Omental fat pad (tissue), 4 donors: ENCODE measurements around the gene LRRN3. TPM values are rescaled to one million over a fixed set of nuclear protein-coding genes. Genes with fewer than 3 reads are reported as not detected.
A peak's percentile ranks its signal among the peaks of the same experiment; 100 is the strongest.

ENCODE experiments used
- ATAC-seq: fragments of 150-250 bp; one replicate; pipeline ENCODE4 v1.9.1; 2016; ENCODE audit warnings: mild to moderate bottlenecking, moderate library complexity; ENCODE audit not compliant: low FRiP score
- DNase-seq: peaks from one replicate; pipeline ENCODE4 v3.0.0-alpha.2; 2019; ENCODE audit warnings: low spot score
- total RNA-seq, 4 donors: library from RNA; depleted of rRNA; stranded (reverse); fragments of >200 nt; gene quantifications; one replicate each; pipeline ENCODE4 v1.1.0, GENCODE V29; 2016
- TF ChIP-seq, protein P1 (sequence below), 3 donors: fragments of 450-650 bp; IDR thresholded peaks; one replicate each; pipeline ENCODE4 v1.5.1; 2016 to 2017; ENCODE audit warnings: antibody characterized with exemption in 3 of 3, mild to moderate bottlenecking in 3 of 3, moderate library complexity in 2 of 3

Gene LRRN3
- total RNA-seq, 4 donors from 2014 or later, result 1.7 to 5.3 (median 2.7) TPM

DNA sequence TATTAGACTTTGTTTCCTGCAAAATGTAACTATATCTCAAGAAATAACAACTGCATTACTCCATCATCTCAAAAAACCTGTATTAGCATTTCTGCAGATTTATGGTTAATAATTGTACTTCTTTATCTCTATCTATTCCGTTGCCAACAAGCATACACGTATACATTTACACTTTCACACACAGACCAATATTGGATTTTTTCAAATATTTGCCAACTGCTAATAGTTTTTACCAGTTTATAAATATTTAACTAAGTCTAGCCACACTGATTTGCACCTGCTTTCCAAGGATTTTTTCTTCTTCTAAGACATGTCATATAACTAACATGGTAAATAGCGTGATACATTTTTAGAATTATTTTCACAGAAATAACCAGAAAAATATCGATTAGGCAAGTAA is 12.2 kb downstream of the LRRN3 start:
- ATAC-seq (no peak), DNase-seq (no peak)
- TF ChIP-seq, protein P1, sequence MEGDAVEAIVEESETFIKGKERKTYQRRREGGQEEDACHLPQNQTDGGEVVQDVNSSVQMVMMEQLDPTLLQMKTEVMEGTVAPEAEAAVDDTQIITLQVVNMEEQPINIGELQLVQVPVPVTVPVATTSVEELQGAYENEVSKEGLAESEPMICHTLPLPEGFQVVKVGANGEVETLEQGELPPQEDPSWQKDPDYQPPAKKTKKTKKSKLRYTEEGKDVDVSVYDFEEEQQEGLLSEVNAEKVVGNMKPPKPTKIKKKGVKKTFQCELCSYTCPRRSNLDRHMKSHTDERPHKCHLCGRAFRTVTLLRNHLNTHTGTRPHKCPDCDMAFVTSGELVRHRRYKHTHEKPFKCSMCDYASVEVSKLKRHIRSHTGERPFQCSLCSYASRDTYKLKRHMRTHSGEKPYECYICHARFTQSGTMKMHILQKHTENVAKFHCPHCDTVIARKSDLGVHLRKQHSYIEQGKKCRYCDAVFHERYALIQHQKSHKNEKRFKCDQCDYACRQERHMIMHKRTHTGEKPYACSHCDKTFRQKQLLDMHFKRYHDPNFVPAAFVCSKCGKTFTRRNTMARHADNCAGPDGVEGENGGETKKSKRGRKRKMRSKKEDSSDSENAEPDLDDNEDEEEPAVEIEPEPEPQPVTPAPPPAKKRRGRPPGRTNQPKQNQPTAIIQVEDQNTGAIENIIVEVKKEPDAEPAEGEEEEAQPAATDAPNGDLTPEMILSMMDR (IDR thresholded peaks at IDR 0.05), result no peak

DNA sequence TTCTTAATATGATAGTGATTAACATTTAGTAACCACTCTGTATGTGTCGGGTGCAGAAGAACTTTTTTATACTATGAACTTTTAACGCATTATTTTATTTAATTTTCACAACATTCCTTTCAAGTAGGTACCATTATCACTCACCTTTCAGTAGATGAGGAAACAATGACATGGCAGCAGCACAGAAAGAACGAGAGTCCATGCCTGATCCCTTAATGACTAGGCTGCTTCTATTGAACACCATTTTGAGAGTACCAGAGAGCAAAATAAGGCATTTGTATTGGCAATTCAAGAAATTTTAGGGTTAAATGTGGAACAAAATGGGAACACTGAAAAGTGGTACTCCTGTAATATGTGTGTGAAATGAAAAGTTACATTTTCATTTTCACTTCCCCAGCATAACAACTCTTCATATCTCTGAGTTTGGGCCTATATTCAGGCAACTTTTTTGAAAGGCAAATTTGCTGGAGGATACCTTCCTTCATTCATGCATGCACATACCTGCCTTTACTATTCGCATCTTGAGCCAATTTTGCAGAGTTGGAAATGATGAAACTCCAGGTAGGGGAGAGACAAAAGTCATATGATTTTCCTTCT is 12.8 kb downstream of the LRRN3 start:
- TF ChIP-seq, protein P1 (IDR thresholded peaks at IDR 0.05), result no peak

DNA sequence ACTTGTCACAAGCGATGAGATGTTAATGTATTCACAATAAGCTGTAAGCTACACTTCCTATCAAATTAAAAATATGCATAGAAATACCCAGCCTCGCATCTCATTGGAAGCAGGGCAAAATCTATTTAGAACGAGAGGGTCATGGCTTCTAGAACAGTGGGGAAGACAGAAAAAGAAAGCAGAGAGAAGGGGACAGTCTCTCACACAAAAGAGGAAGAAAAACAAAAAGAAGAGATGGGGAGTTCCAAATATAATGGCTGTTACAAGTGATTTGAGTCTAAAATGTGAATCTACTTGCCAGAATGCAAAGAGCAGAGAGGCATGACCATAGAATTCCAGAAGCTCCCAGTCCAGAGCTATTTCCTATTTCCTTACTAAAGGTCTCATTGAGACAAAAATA is 13.8 kb downstream of the LRRN3 start:
- DNase-seq, result no peak
- TF ChIP-seq, protein P1 (IDR thresholded peaks at IDR 0.05), result no peak
- no peak for ATAC-seq

More for the DNA sequence above, 12.8 kb downstream of the LRRN3 start:
- ATAC-seq, result no peak
- DNase-seq, result no peak

DNA sequence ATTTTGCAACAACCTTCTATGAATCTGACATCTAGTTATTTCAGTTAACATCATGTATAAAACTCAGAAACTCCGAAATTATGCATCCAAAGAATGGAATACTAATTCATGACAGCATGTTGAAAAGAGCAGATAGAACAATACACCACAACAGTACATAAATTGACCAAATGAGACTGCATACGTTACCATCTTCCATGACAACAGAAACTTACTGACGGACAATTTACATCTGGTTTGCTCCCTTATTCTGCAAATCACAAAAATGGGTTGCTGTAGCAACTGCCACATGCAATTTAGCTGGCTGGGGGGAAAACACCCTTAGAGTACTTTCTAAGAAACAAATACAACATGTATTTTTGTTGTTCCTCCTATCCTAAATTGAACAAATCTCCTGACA is 14.3 kb downstream of the LRRN3 start:
- DNase-seq, result no peak
- ATAC-seq, result no peak
- TF ChIP-seq, protein P1 (IDR thresholded peaks at IDR 0.05), result no peak

DNA sequence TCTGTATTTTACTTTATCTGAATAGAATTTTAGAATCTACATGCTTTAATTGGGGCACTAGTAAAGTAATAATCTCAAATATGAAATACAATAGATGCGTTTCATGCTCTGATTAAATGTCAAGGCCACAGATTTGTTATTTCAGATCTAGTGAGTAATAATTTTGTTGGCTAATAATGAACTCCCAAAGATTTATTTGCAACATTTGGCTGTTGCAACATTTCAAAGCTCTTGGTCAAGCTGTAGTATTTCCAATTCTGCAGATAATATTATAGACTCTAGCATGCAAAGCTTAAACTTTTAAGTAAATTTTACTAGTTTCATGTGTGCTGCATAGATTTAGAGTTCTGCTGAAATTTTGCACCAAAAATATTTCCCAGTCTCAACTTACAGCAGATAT is 16.7 kb downstream of the LRRN3 start:
- TF ChIP-seq, protein P1 (IDR thresholded peaks at IDR 0.05), result no peak
- ATAC-seq (peak; percentile 51), DNase-seq (no peak)

DNA sequence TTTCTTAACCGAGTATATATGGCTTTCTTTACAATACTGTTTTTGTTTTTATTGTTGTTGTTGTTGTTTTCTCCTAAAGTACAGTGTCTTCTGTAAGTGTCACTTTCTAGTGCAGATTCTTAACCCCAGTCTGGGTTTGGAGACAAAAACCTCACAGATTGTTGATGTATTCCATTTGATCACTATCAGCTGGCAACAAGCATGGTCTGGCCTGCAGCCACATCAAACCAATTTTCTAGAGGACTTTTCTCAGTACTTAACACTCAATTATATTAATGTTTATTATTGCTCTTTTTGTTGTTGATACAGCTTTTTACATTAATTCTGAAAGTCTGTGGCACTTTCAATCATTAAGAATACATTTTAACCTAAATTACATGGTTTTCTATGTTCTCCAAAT is 17.1 kb downstream of the LRRN3 start:
- DNase-seq (no peak), ATAC-seq (no peak)
- TF ChIP-seq, protein P1 (IDR thresholded peaks at IDR 0.05), result no peak

DNA sequence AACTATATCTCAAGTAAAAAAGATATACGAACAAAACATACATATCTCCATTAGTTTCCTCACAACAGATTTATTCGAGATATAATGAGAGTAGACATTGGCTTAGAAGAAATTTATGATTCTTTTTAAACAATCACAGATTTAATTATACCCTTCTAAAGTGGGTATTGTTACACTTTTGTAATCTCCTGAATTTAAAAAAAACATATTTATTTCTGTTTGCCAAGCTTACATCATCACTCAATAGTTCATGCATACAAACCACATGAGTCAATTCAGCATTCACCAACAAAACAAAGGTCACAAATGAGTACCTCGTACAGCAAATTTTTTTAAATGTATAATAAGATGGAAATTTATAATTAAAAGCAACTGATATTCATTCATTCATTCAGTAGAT is 17.6 kb downstream of the LRRN3 start:
- TF ChIP-seq, protein P1 (IDR thresholded peaks at IDR 0.05), result no peak

More for the DNA sequence above, 17.6 kb downstream of the LRRN3 start:
- DNase-seq (no peak), ATAC-seq (peak; percentile 44)
